ENCODE measurements around the gene FNDC3B. TPM values are rescaled to one million over a fixed set of nuclear protein-coding genes. Genes with fewer than 3 reads are reported as not detected.
A peak's percentile ranks its signal among the peaks of the same experiment; 100 is the strongest.

The FNDC3B gene
- total and polyA plus RNA-seq, 2 donors from 2014 or later = 11.8 to 185 TPM

DNA sequence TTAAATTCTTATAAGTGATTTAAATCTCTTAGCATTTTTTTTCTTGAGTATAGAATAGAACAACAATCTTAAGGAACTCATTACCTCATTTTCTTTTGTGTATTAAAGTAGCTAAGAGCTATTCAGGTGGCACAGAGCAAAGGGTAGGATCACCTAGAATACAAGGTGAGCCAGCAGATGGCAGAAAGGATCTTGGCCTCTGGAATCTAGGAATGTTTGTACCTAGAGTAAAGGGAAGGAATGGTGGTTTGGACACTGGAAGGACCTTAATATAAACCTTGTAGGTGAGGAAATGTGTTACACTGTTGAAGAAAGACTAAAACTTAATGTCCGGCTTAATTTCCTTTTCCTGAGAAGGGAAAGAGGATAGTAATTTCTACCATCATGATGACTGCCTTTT, 319.9 kb downstream of the FNDC3B start:
- DNase-seq = no peak
- Histone ChIP-seq H3K36me3 (ENCODE audit: control insufficient read depth in 2 of 3, insufficient read depth in 3 of 3, low read length in 3 of 3) (peaks cover 4 to 15% (median 6%) of the 10 kb centered on the region in 3 donors), H3K9me3 (ENCODE audit: control insufficient read depth in 2 of 3, insufficient read depth in 1 of 3, low read length in 3 of 3) (no peaks in the 10 kb centered on the region), H3K27ac (ENCODE audit: low read depth in 2 of 2, low read length in 2 of 2) (no peak overlapping the region), H3K9ac (ENCODE audit: low read length in 3 of 3) (no peak overlapping the region), H3K4me3 (ENCODE audit: low read length in 3 of 3) (no peak overlapping the region), H3K4me1 (ENCODE audit: control insufficient read depth in 2 of 3, insufficient read depth in 2 of 3, low read depth in 1 of 3, low read length in 3 of 3) (peaks cover 0 to 20% (median 0%) of the 10 kb centered on the region in 3 donors), H3K27me3 (ENCODE audit: control insufficient read depth, insufficient read depth, low read length) (no peaks in the 10 kb centered on the region)
- peak; percentile 6 for TF ChIP-seq CTCF (IDR thresholded peaks at IDR 0.05; ENCODE audit: borderline replicate concordance, extremely low read depth, insufficient read depth)
- intact Hi-C loops (cut with DNase I) = no loop called here
- FAIRE-seq = no peak

DNA sequence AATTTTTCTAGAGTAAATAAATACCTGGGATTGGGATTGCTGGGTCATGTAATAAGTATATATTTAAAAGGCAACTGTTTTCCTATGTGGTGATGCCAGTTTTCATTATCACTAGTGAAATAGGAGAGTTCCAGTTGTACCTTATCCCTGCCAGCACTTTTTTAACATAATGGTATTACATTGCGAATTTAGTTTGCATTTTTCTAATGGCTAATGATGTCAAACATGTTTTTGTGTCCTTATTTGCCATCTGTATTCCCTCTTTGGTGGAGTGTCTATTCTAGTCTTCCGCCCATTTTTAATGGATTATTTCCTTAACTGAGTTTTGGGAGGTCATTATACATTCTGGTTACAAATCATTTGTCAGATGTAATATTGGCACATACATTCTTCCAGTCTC, 320.6 kb downstream of the FNDC3B start:
- no peak overlapping the region for H3K9ac ChIP-seq (ENCODE audit: low read length in 3 of 3)
- DNase-seq = no peak
- H3K36me3 ChIP-seq (ENCODE audit: control insufficient read depth in 2 of 3, insufficient read depth in 3 of 3, low read length in 3 of 3) = peaks cover 4 to 15% (median 6%) of the 10 kb centered on the region in 3 donors
- no peaks in the 10 kb centered on the region for H3K27me3 ChIP-seq (ENCODE audit: control insufficient read depth, insufficient read depth, low read length)
- H3K9me3 ChIP-seq (ENCODE audit: control insufficient read depth in 2 of 3, insufficient read depth in 1 of 3, low read length in 3 of 3) = no peaks in the 10 kb centered on the region
- H3K27ac ChIP-seq (ENCODE audit: low read depth in 2 of 2, low read length in 2 of 2) = no peak overlapping the region
- TF ChIP-seq CTCF (IDR thresholded peaks at IDR 0.05; ENCODE audit: borderline replicate concordance, extremely low read depth, insufficient read depth) = no peak
- no peak overlapping the region for H3K4me3 ChIP-seq (ENCODE audit: low read length in 3 of 3)
- intact Hi-C loops (cut with DNase I) = no loop called here
- peaks cover 0 to 20% (median 0%) of the 10 kb centered on the region in 3 donors for H3K4me1 ChIP-seq (ENCODE audit: control insufficient read depth in 2 of 3, insufficient read depth in 2 of 3, low read depth in 1 of 3, low read length in 3 of 3)
- no peak for FAIRE-seq

DNA sequence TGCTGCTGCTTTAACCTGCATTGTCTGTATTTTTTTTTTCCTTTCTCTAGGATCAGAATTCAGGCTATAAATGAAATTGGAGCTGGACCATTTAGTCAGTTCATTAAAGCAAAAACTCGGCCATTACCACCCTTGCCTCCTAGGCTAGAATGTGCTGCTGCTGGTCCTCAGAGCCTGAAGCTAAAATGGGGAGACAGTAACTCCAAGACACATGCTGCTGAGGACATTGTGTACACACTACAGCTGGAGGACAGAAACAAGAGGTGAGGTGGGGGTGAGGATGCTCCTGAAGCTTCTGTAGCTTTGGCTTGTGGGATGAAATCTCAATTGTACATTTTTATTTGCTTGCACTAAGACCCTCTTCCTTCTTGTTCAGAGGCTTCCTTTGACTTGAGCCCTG, 323.2 kb downstream of the FNDC3B start:
- Histone ChIP-seq H3K4me3 (ENCODE audit: low read length in 3 of 3) (no peak overlapping the region), H3K9ac (ENCODE audit: low read length in 3 of 3) (no peak overlapping the region), H3K4me1 (ENCODE audit: control insufficient read depth in 2 of 3, insufficient read depth in 2 of 3, low read depth in 1 of 3, low read length in 3 of 3) (peaks cover 0 to 5% (median 0%) of the 10 kb centered on the region in 3 donors), H3K27ac (ENCODE audit: low read depth in 2 of 2, low read length in 2 of 2) (no peak overlapping the region), H3K27me3 (ENCODE audit: control insufficient read depth, insufficient read depth, low read length) (no peaks in the 10 kb centered on the region), H3K36me3 (ENCODE audit: control insufficient read depth in 2 of 3, insufficient read depth in 3 of 3, low read length in 3 of 3) (peaks cover 2 to 18% (median 6%) of the 10 kb centered on the region in 3 donors), H3K9me3 (ENCODE audit: control insufficient read depth in 2 of 3, insufficient read depth in 1 of 3, low read length in 3 of 3) (no peaks in the 10 kb centered on the region)
- DNase-seq (no peak), FAIRE-seq (no peak)
- no peak for TF ChIP-seq CTCF (IDR thresholded peaks at IDR 0.05; ENCODE audit: borderline replicate concordance, extremely low read depth, insufficient read depth)
- intact Hi-C loops (cut with DNase I) = no loop called here
